ENCODE data around the gene C19orf33.

The C19orf33 gene

DNA sequence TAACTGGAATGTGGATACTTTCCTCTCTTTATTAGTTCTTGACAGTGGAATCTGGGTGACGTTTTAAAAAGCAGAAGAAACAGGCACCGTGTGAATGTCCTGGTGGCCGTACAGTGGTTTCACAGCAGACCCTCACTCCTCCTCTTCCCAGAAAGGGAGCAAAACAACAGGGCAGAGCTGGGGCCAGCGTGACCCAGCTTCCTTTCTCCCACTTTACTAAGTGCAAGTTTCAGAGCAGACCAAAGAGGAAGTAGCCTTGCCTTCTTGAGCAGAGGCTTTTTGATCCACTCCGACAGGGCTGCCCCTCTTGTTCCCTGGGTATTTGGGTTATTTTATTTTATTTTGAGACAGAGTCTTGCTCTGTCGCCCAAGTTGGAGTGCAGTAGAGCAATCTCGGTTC lies 19.6 kb upstream of the C19orf33 start:
- Histone ChIP-seq H3K27ac (replicated peaks) (no peak overlapping the region), H3K27me3 (ENCODE audit: insufficient read depth, poor library complexity, severe bottlenecking) (peaks cover 22% of the 10 kb centered on the region), H3K4me3 (replicated peaks; ENCODE audit: insufficient read depth, low read length) (no peak overlapping the region)
- TF ChIP-seq, protein P1, sequence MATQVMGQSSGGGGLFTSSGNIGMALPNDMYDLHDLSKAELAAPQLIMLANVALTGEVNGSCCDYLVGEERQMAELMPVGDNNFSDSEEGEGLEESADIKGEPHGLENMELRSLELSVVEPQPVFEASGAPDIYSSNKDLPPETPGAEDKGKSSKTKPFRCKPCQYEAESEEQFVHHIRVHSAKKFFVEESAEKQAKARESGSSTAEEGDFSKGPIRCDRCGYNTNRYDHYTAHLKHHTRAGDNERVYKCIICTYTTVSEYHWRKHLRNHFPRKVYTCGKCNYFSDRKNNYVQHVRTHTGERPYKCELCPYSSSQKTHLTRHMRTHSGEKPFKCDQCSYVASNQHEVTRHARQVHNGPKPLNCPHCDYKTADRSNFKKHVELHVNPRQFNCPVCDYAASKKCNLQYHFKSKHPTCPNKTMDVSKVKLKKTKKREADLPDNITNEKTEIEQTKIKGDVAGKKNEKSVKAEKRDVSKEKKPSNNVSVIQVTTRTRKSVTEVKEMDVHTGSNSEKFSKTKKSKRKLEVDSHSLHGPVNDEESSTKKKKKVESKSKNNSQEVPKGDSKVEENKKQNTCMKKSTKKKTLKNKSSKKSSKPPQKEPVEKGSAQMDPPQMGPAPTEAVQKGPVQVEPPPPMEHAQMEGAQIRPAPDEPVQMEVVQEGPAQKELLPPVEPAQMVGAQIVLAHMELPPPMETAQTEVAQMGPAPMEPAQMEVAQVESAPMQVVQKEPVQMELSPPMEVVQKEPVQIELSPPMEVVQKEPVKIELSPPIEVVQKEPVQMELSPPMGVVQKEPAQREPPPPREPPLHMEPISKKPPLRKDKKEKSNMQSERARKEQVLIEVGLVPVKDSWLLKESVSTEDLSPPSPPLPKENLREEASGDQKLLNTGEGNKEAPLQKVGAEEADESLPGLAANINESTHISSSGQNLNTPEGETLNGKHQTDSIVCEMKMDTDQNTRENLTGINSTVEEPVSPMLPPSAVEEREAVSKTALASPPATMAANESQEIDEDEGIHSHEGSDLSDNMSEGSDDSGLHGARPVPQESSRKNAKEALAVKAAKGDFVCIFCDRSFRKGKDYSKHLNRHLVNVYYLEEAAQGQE (IDR thresholded peaks at IDR 0.05; ENCODE audit: insufficient replicate concordance, low read depth): no peak
- TF ChIP-seq, protein P2, sequence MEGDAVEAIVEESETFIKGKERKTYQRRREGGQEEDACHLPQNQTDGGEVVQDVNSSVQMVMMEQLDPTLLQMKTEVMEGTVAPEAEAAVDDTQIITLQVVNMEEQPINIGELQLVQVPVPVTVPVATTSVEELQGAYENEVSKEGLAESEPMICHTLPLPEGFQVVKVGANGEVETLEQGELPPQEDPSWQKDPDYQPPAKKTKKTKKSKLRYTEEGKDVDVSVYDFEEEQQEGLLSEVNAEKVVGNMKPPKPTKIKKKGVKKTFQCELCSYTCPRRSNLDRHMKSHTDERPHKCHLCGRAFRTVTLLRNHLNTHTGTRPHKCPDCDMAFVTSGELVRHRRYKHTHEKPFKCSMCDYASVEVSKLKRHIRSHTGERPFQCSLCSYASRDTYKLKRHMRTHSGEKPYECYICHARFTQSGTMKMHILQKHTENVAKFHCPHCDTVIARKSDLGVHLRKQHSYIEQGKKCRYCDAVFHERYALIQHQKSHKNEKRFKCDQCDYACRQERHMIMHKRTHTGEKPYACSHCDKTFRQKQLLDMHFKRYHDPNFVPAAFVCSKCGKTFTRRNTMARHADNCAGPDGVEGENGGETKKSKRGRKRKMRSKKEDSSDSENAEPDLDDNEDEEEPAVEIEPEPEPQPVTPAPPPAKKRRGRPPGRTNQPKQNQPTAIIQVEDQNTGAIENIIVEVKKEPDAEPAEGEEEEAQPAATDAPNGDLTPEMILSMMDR (IDR thresholded peaks at IDR 0.05; ENCODE audit: insufficient read depth, low read length): no peak
- TF ChIP-seq SPI1 (IDR thresholded peaks at IDR 0.05; ENCODE audit: borderline replicate concordance, low read depth): peak; percentile 30; the same call in 1 of the 2 replicates
- DNase-seq (ENCODE audit: low read depth in 1 of 2, low spot score in 1 of 2): peak in 1 of 2 experiments; percentile 11

DNA sequence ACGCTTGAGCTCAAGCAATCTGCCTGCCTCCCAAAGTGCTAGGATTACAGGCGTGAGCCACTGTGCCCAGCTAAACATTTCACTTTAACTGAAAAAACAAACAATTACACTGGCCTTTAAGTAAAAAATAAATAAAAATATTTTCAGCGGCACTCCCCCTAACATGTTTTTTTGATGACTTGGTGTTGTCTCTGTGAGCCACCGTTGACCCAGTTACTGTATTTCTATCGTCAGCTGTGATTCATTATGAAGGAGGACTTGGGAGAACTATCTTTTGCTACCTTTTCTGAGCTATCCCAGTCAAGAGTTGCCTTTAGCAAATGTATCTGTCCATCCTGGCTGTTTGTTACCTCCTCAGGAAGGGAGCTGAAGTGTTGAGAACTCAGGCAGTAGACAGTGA lies 18.5 kb upstream of the C19orf33 start:
- no peak overlapping the region for H3K27ac ChIP-seq (replicated peaks)
- peaks cover 22% of the 10 kb centered on the region for H3K27me3 ChIP-seq (ENCODE audit: insufficient read depth, poor library complexity, severe bottlenecking)
- DNase-seq (ENCODE audit: low read depth in 1 of 2, low spot score in 1 of 2): no peak
- H3K4me3 ChIP-seq (replicated peaks; ENCODE audit: insufficient read depth, low read length): no peak overlapping the region
- TF ChIP-seq, protein P2 (IDR thresholded peaks at IDR 0.05; ENCODE audit: insufficient read depth, low read length): no peak
- TF ChIP-seq GABPA (IDR thresholded peaks at IDR 0.05; ENCODE audit: low read depth): no peak
- TF ChIP-seq SPI1 (IDR thresholded peaks at IDR 0.05; ENCODE audit: borderline replicate concordance, low read depth): no peak
- TF ChIP-seq POLR2AphosphoS5 (IDR thresholded peaks at IDR 0.05; ENCODE audit: low read depth): no peak
- TF ChIP-seq, protein P1 (IDR thresholded peaks at IDR 0.05; ENCODE audit: insufficient replicate concordance, low read depth): no peak

DNA sequence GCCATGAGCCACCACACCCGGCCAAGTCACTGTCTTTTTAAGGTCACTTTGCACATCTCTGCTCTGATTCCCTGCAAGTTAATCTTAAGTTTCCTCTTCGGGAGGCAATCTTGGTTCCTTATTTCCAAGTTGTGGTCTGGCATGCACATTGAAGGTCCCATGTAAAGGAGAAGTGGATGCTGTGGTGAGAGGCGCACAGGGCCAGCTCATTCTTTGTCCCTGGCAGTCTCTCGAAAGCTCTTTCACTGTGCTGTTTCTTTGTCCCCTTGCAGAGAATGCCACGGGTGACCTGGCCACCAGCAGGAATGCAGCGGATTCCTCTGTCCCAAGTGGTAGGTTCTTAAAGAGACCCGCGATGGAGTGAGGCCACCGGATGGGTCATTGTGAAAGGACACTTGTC lies 16.4 kb upstream of the C19orf33 start:
- peak; percentile 10 to 77 for DNase-seq (ENCODE audit: low read depth in 1 of 2, low spot score in 1 of 2)
- Histone ChIP-seq H3K27ac (replicated peaks) (no peak overlapping the region), H3K27me3 (ENCODE audit: insufficient read depth, poor library complexity, severe bottlenecking) (peaks cover 24% of the 10 kb centered on the region), H3K4me3 (replicated peaks; ENCODE audit: insufficient read depth, low read length) (no peak overlapping the region)
- TF ChIP-seq SPI1 (IDR thresholded peaks at IDR 0.05; ENCODE audit: borderline replicate concordance, low read depth) (peak; percentile 93), GABPA (IDR thresholded peaks at IDR 0.05; ENCODE audit: low read depth) (no peak), POLR2AphosphoS5 (IDR thresholded peaks at IDR 0.05; ENCODE audit: low read depth) (peak; percentile 83)
- TF ChIP-seq, protein P1 (IDR thresholded peaks at IDR 0.05; ENCODE audit: insufficient replicate concordance, low read depth): no peak
- TF ChIP-seq, protein P2 (IDR thresholded peaks at IDR 0.05; ENCODE audit: insufficient read depth, low read length): no peak
